C4-2B (cell line): ENCODE results near the gene NRTN.

ENCODE experiments used
- ZFX ChIP-seq: fragments of 450-650 bp; IDR thresholded peaks from 2 replicates; pipeline ENCODE4 v1.6.1; 2017
- TF ChIP-seq, protein P1 (sequence below): fragments of 450-650 bp; conservative IDR thresholded peaks from 2 replicates; pipeline ENCODE4 v1.5.1; 2017; ENCODE audit warnings: mild to moderate bottlenecking

DNA sequence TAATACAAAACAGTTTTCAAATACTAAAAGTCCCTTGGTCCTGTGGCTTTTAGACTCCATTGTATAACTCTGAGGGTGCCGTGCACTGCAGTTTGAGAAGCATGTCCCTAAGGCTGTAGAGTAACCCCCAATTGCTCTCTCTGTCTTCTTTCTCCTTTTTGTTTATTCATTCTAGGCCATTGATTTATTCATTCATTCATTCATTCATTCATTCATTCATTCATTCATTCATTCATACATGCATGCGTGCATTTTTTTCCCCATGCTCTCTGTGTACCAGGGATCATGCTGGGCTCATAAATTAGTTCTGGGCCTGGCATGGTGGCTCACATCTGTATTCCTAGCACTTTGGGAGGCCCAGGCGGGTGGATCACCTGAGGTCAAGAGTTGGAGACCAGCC is 39.6 kb upstream of the NRTN start:
- TF ChIP-seq, protein P1, sequence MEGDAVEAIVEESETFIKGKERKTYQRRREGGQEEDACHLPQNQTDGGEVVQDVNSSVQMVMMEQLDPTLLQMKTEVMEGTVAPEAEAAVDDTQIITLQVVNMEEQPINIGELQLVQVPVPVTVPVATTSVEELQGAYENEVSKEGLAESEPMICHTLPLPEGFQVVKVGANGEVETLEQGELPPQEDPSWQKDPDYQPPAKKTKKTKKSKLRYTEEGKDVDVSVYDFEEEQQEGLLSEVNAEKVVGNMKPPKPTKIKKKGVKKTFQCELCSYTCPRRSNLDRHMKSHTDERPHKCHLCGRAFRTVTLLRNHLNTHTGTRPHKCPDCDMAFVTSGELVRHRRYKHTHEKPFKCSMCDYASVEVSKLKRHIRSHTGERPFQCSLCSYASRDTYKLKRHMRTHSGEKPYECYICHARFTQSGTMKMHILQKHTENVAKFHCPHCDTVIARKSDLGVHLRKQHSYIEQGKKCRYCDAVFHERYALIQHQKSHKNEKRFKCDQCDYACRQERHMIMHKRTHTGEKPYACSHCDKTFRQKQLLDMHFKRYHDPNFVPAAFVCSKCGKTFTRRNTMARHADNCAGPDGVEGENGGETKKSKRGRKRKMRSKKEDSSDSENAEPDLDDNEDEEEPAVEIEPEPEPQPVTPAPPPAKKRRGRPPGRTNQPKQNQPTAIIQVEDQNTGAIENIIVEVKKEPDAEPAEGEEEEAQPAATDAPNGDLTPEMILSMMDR, result no peak
- no peak for TF ChIP-seq ZFX
